ENCODE results near the gene RAB2B. TPM values are rescaled to one million over a fixed set of nuclear protein-coding genes. Genes with fewer than 3 reads are reported as not detected.
A peak's percentile ranks its signal among the peaks of the same experiment; 100 is the strongest.

RAB2B gene
- total RNA-seq (10 to 100 TPM; 22.5 to 25.7 (median 24.5) TPM), polyA plus RNA-seq (15.3 TPM)
- long read RNA-seq, donor 1, partial matches to known transcripts, result 1 of 2 reads
- long read RNA-seq, donor 1, other reads (novel, unspliced or antisense), result 1 of 2 reads
- long read RNA-seq, donor 2, result 0 reads
- long read RNA-seq, donor 3, partial matches to known transcripts, result 0 of 7 reads
- long read RNA-seq, donor 3, other reads (novel, unspliced or antisense), result 7 of 7 reads
- long read RNA-seq, donor 4, result 0 reads

GRCh38 chr14:21476925-21477681, at the start of gene RAB2B, which contains the start of gene TOX4:
RAB2B (minus strand) TSS chr14:21476959; CDS start chr14:21476872, 87 bp downstream.
TOX4 (plus strand) TSS chr14:21477195; CDS start chr14:21477279, 84 bp downstream.
- Histone ChIP-seq H3K4me3 (ENCODE audit: low read length) (peak within 1 kb of the TSS; percentile 60), H3K4me1 (ENCODE audit: control insufficient read depth, insufficient read depth, low read length) (no peaks in the 10 kb centered on the region), H3K27ac (ENCODE audit: low read length) (peak within 1 kb of the TSS; percentile 95), H3K9me3 (ENCODE audit: control insufficient read depth, low read length) (no peaks in the 10 kb centered on the region), H3K27me3 (ENCODE audit: control insufficient read depth, insufficient read depth) (no peaks in the 10 kb centered on the region)
- under 1% methylated on average over 49 of the region's 49 CpGs for WGBS
- ATAC-seq (peak; percentile 99), DNase-seq (peak; percentile 94 to 96 (median 96))
- intact Hi-C loops (cut with DNase I), result no loop called here

DNA sequence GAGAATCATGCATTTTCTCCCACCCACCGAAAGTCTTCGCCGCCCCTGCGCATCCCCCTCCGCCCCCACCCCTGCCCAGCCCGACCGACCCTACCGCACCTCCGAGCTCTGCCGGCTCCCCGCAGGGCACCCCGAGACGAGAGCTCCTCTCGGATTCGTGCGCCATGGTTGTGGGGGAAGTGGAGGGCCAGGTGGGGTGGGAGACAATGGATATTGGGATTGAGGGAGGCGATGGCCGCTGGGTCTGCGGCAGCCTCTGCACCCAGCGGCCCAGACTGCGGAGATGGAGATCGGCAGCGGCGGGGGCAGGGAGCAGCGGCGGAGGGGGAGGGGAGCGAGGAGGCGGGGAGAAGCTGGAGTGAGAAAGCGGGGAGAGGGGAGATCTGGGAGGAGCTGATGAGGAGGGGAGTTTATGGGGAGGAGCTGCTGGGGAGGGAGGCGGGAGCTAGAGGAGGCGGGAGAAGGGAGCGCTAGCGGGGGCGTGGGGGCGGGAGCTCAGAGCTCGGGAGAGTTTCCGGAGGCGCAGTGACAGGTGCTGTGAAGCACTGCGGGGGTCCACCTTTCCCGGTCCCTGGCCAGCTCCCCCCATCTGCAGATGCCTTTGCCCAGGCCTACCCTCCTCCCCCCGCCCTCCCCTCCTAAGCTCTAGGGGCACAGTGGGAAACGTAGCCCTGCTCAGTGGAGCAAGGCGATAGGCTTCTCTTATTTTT, 49.4 kb upstream of the RAB2B start, which contains the start of gene SALL2:
TSS of gene SALL2 (minus strand) at position 385 of the 710 bp plus-strand sequence. CDS start at position 166, 219 bp downstream.
- intact Hi-C loops (cut with DNase I), result no loop called here
- ATAC-seq (peak; percentile 94), DNase-seq (peak; percentile 72 to 90 (median 88))
- no peaks in the 10 kb centered on the region for H3K9me3 ChIP-seq (ENCODE audit: control insufficient read depth, low read length)
- H3K27ac ChIP-seq (ENCODE audit: low read length), result peak within 1 kb of the TSS; percentile 42
- under 1% methylated on average over 43 of the region's 43 CpGs for WGBS
- H3K4me3 ChIP-seq (ENCODE audit: low read length), result peak within 1 kb of the TSS; percentile 98
- H3K27me3 ChIP-seq (ENCODE audit: control insufficient read depth, insufficient read depth), result no peaks in the 10 kb centered on the region
- peaks cover 4% of the 10 kb centered on the region for H3K4me1 ChIP-seq (ENCODE audit: control insufficient read depth, insufficient read depth, low read length)

GRCh38 chr14:21525571-21525961, 48.8 kb upstream of the RAB2B start:
- WGBS, result 24% methylated on average over 12 of the region's 12 CpGs
- DNase-seq, result no peak
- no peaks in the 10 kb centered on the region for H3K27me3 ChIP-seq (ENCODE audit: control insufficient read depth, insufficient read depth)
- intact Hi-C loops (cut with DNase I), result no loop called here
- no peaks in the 10 kb centered on the region for H3K9me3 ChIP-seq (ENCODE audit: control insufficient read depth, low read length)
- H3K4me1 ChIP-seq (ENCODE audit: control insufficient read depth, insufficient read depth, low read length), result peaks cover 4% of the 10 kb centered on the region
- ATAC-seq, result peak; percentile 52 to 56
- peak overlapping the region; percentile 98 for H3K4me3 ChIP-seq (ENCODE audit: low read length)
- peak overlapping the region; percentile 37 for H3K27ac ChIP-seq (ENCODE audit: low read length)

GRCh38 chr14:21524575-21525490, 48.1 kb upstream of the RAB2B start:
- no peak overlapping the region for H3K27ac ChIP-seq (ENCODE audit: low read length)
- H3K4me1 ChIP-seq (ENCODE audit: control insufficient read depth, insufficient read depth, low read length), result peaks cover 4% of the 10 kb centered on the region
- H3K4me3 ChIP-seq (ENCODE audit: low read length), result peak overlapping the region; percentile 98
- 87% methylated on average over 18 of the region's 18 CpGs for WGBS
- H3K27me3 ChIP-seq (ENCODE audit: control insufficient read depth, insufficient read depth), result no peaks in the 10 kb centered on the region
- ATAC-seq, result no peak
- no peak for DNase-seq
- intact Hi-C loops (cut with DNase I), result no loop called here
- no peaks in the 10 kb centered on the region for H3K9me3 ChIP-seq (ENCODE audit: control insufficient read depth, low read length)

DNA sequence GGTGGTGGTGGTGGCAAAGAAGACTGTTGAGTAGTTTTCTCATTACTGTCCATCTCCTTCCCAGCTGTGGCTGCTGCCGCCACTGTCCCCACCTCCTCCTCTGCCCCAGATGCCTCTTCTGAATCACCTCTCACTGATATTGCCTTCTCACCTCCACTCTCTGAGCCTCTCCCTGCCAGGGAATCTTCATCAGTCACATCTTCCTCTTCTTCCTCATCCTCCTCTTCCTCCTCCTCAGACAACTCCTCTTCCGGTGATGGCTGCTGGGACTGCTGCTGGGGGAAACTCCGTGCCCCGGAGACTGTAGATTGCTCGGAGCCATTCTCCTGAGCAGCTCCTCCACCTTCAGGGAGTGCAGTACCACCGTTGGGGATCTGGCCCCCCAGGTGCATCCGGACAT, 46.4 kb upstream of the RAB2B start:
- Histone ChIP-seq H3K4me1 (ENCODE audit: control insufficient read depth, insufficient read depth, low read length) (peaks cover 4% of the 10 kb centered on the region), H3K4me3 (ENCODE audit: low read length) (no peak overlapping the region), H3K9me3 (ENCODE audit: control insufficient read depth, low read length) (no peaks in the 10 kb centered on the region), H3K27ac (ENCODE audit: low read length) (no peak overlapping the region), H3K27me3 (ENCODE audit: control insufficient read depth, insufficient read depth) (no peaks in the 10 kb centered on the region)
- no peak for DNase-seq
- ATAC-seq, result no peak
- WGBS, result 78% methylated on average over 7 of the region's 7 CpGs
- intact Hi-C loops (cut with DNase I), result no loop called here

DNA sequence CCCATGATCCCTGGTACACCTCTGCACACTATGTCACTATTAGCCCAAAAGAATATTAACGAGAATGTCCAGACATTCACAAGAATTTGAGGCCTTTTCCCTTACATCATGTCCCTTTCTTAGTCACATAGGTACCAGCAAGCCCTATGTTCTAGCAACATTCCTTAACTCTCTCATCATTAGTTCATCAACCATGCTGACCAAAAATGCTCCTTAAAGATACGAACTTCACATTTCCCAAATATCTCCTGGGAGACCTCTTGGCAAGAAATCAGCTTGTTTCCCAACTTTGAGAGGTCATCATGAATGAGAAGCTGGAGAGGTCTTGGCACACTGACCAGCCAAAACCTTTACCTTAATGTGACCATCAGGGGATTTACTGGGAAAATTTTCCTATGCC, 44.7 kb upstream of the RAB2B start:
- no peak overlapping the region for H3K27ac ChIP-seq (ENCODE audit: low read length)
- intact Hi-C loops (cut with DNase I), result no loop called here
- WGBS, result 74% methylated on average over 2 of the region's 2 CpGs
- DNase-seq (no peak), ATAC-seq (no peak)
- H3K27me3 ChIP-seq (ENCODE audit: control insufficient read depth, insufficient read depth), result no peaks in the 10 kb centered on the region
- H3K4me1 ChIP-seq (ENCODE audit: control insufficient read depth, insufficient read depth, low read length), result peaks cover 4% of the 10 kb centered on the region
- H3K4me3 ChIP-seq (ENCODE audit: low read length), result no peak overlapping the region
- H3K9me3 ChIP-seq (ENCODE audit: control insufficient read depth, low read length), result no peaks in the 10 kb centered on the region

DNA sequence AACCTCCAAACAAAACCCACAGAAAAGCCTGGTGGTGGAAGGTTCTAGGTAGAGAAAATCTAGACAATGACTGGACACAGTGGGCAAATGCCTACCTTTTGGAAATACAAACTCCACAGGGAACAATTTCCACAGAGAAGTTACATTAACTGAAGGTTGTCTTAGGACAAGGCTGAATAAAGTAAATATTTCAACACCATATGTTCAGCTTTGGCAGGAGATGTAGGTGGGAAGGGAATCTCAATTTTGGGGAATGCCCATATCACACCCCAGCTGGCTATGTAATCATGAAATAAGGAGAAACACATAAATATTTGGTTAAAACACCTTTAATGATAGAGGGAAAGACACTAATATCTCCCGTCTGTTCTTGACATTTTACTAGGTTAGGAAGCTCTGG, 44.0 kb upstream of the RAB2B start:
- ATAC-seq (no peak), DNase-seq (no peak)
- peaks cover 4% of the 10 kb centered on the region for H3K4me1 ChIP-seq (ENCODE audit: control insufficient read depth, insufficient read depth, low read length)
- intact Hi-C loops (cut with DNase I), result no loop called here
- no peak overlapping the region for H3K4me3 ChIP-seq (ENCODE audit: low read length)
- 80% methylated on average over 1 of the region's 1 CpG for WGBS
- no peaks in the 10 kb centered on the region for H3K9me3 ChIP-seq (ENCODE audit: control insufficient read depth, low read length)
- H3K27ac ChIP-seq (ENCODE audit: low read length), result no peak overlapping the region
- no peaks in the 10 kb centered on the region for H3K27me3 ChIP-seq (ENCODE audit: control insufficient read depth, insufficient read depth)

DNA sequence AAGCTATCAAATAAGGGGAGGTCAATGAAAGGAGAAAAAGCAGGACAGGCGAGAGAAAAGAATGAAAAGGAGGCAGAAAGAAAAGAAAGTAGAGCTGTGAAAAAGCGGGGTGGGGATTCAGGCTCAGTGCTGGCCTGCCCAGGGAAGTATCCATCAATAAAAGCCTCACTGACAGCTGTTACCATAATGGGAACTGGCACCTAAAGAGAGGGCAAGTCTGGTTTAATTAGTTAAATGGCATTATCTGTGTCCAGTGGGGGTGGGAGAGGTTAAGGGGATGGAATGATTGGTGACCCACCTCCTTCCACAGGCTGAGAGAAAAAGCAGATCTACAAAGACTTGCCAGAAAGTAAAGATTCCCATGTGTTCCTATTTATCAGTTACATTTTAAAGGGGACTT, 42.0 kb upstream of the RAB2B start:
- DNase-seq, result no peak
- no peak overlapping the region for H3K27ac ChIP-seq (ENCODE audit: low read length)
- 78% methylated on average over 2 of the region's 2 CpGs for WGBS
- no peaks in the 10 kb centered on the region for H3K9me3 ChIP-seq (ENCODE audit: control insufficient read depth, low read length)
- H3K4me3 ChIP-seq (ENCODE audit: low read length), result no peak overlapping the region
- H3K4me1 ChIP-seq (ENCODE audit: control insufficient read depth, insufficient read depth, low read length), result no peaks in the 10 kb centered on the region
- no peak for ATAC-seq
- H3K27me3 ChIP-seq (ENCODE audit: control insufficient read depth, insufficient read depth), result no peaks in the 10 kb centered on the region
- intact Hi-C loops (cut with DNase I), result no loop called here

DNA sequence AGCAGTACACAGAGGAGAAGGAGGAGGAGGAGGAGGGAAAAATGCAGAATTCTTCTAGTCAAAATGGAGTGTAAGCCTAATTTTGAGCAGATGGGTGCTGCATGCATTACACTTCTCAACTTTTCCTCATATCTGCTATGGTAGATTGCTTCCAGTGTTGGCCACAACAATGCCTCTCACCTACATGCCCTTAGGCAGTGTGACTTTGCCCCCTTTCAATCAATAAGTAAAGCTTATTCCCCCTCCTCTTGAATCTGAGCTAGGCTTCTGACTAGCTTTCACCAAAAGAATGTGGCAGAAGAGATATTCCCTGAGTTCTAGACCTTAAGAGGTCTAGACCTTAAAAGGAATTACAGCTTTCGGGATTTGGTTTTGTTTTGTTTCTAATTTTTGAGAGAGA, 37.6 kb upstream of the RAB2B start:
- Histone ChIP-seq H3K4me1 (ENCODE audit: control insufficient read depth, insufficient read depth, low read length) (no peaks in the 10 kb centered on the region), H3K27me3 (ENCODE audit: control insufficient read depth, insufficient read depth) (no peaks in the 10 kb centered on the region), H3K4me3 (ENCODE audit: low read length) (no peak overlapping the region), H3K27ac (ENCODE audit: low read length) (no peak overlapping the region), H3K9me3 (ENCODE audit: control insufficient read depth, low read length) (no peaks in the 10 kb centered on the region)
- WGBS, result 93% methylated on average over 1 of the region's 1 CpG
- intact Hi-C loops (cut with DNase I), result no loop called here
- DNase-seq, result no peak
- no peak for ATAC-seq

All from right cardiac atrium (tissue), 5 donors.